AG04450 (cell line): ENCODE data around the gene SDF2. TPM values are rescaled to one million over a fixed set of nuclear protein-coding genes. Genes with fewer than 3 reads are reported as not detected.
"Not testable (repeated sequence)": the region's sequence is repeated elsewhere in the genome, so short reads cannot be mapped to it uniquely, and the experiment has no call there.

Experiments used
- CTCF ChIA-PET: fragments of 300-600, 350-600 bp; formaldehyde crosslinking; extraction: SDS; loops from one replicate; lab custom pipeline; 2022; ENCODE audit warnings: antibody characterized with exemption, inconsistent platforms; lab: Charles Lee
- POLR2A ChIA-PET: fragments of 350-600 bp; formaldehyde crosslinking; extraction: SDS; loops from one replicate; lab custom pipeline; 2021; ENCODE audit warnings: antibody characterized with exemption, inconsistent platforms; lab: Yijun Ruan, JAX
- DNase-seq: peaks from one replicate; pipeline ENCODE4 v3.0.0-alpha.2; 2011; ENCODE audit warnings: low read depth, low spot score
- H3K27ac ChIP-seq: one replicate; pipeline ENCODE4 v1.5.1; 2012; ENCODE audit warnings: low read depth, low read length, control low read depth
- H3K27me3 ChIP-seq: one replicate; pipeline ENCODE4 v1.6.0; 2012; ENCODE audit warnings: low read length; ENCODE audit not compliant: control insufficient read depth, insufficient read depth
- H3K4me3 ChIP-seq: 2 replicates; pipeline ENCODE4 v1.5.1; 2011; ENCODE audit warnings: mild to moderate bottlenecking, low read depth, low read length, control low read depth
- H3K9me3 ChIP-seq: 2 replicates; pipeline ENCODE4 v1.5.1; 2012; ENCODE audit warnings: low read length; ENCODE audit not compliant: control insufficient read depth, insufficient read depth
- CTCF ChIP-seq: IDR thresholded peaks from 2 replicates; pipeline ENCODE4 v1.5.1; 2011; ENCODE audit warnings: low read depth, low read length, control low read depth, inconsistent platforms
- polyA plus RNA-seq: library from polyadenylated mRNA; depleted of rRNA; stranded (reverse); fragments of >200 nt; gene quantifications from 2 replicates; pipeline ENCODE4 v1.2.3, GENCODE V29; 2011

Gene SDF2
- polyA plus RNA-seq, 1 experiment, result 76.1 TPM

- POLR2A ChIA-PET, result no interaction called here
- no peak for TF ChIP-seq CTCF
- CTCF ChIA-PET, result interaction anchor here (1.5 to 1.9 kb wide), 3 partner anchors 9 to 66 kb away, joined by 6 to 9 read pairs (median 8); no protein-coding TSS in a partner anchor
- no peak within 1 kb of the TSS for H3K4me3 ChIP-seq
- DNase-seq, result no peak
- no peaks in the 10 kb centered on the region for H3K27me3 ChIP-seq
- no peak within 1 kb of the TSS for H3K27ac ChIP-seq
- no peaks in the 10 kb centered on the region for H3K9me3 ChIP-seq
These were observed 47.8 kb downstream of the SDF2 start, which contains the start of gene RSKR for GRCh38 chr17:28613931-28614381. Gene RSKR, minus strand, starts transcription at chr17:28614185. Its CDS starts 24 bp downstream, at chr17:28614161.

- Histone ChIP-seq H3K27ac (no peak overlapping the region), H3K9me3 (no peaks in the 10 kb centered on the region), H3K27me3 (no peaks in the 10 kb centered on the region), H3K4me3 (no peak overlapping the region)
- TF ChIP-seq CTCF, result peak; percentile 77
- CTCF ChIA-PET, result interaction anchor here (0.6 to 1.9 kb wide), 10 partner anchors 8 to 119 kb away, joined by 3 to 9 read pairs (median 4); no protein-coding TSS in a partner anchor
- DNase-seq, result peak; percentile 8
- POLR2A ChIA-PET, result no interaction called here
These were observed 48.5 kb downstream of the SDF2 start for GRCh38 chr17:28612936-28613872.

DNA sequence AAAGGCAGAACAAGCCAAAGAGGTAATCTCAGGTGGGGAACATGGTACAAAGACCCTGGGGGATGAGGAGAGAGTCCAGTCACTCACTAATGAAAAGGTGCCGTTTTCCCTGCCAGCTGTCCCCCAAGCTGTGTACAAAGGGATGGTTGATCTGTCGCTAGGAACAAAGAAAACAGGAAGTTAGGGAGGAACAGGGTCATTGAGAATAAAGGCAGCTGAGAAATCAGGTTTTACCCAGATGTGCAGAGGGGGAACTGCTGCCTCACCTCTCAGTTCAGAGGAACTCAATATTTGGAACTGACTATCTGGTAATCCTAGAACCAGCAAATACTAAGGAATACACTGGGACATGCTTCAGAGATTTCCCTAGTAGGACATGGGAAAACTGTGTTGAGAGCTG, 49.2 kb downstream of the SDF2 start:
- ChIA-PET POLR2A (no interaction called here), CTCF (interaction anchor here (0.6 to 1.9 kb wide), 9 partner anchors 9 to 118 kb away, joined by 3 to 9 read pairs (median 5); no protein-coding TSS in a partner anchor)
- no peaks in the 10 kb centered on the region for H3K27me3 ChIP-seq
- no peaks in the 10 kb centered on the region for H3K9me3 ChIP-seq
- no peak for TF ChIP-seq CTCF
- no peak for DNase-seq
- no peak overlapping the region for H3K4me3 ChIP-seq
- no peak overlapping the region for H3K27ac ChIP-seq

DNA sequence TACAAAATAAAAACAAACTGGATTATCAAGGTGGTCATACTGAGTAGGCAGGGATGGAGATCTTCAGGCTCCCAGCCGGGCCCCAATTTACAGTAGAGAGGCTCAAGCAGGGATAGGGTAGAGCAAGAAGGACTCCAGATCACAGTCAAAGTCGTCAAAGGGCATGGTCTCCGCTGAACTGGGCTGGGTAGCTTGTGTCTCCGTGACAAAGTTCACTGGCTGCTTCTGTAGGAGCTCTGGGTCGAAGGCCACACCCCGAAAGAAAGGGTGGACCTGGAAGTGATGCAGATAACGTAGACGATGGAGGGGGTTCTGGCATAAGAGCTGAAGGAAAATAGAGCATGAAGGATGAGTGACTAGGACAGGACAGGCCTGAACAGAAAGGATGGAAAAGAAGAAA, 51.3 kb downstream of the SDF2 start:
- Histone ChIP-seq H3K27ac (no peak overlapping the region), H3K4me3 (no peak overlapping the region), H3K27me3 (no peaks in the 10 kb centered on the region), H3K9me3 (no peaks in the 10 kb centered on the region)
- TF ChIP-seq CTCF, result no peak
- POLR2A ChIA-PET, result no interaction called here
- DNase-seq, result no peak
- CTCF ChIA-PET, result no interaction called here

- DNase-seq, H3K4me3 ChIP-seq, CTCF ChIA-PET, POLR2A ChIA-PET, H3K27ac ChIP-seq, H3K27me3 ChIP-seq, H3K9me3 ChIP-seq: not testable (repeated sequence)
These were observed 57.7 kb downstream of the SDF2 start for GRCh38 chr17:28604031-28604430.
